HS-5 (cell line): ENCODE data around the gene TRIM28.

Source experiments
- DNase-seq: peaks from one replicate; pipeline ENCODE4 v3.0.0-alpha.2; 2012; ENCODE audit warnings: low read depth

The TRIM28 gene

GRCh38 chr19:58549664-58550361, 5.9 kb downstream of the TRIM28 start:
- no peak for DNase-seq

- DNase-seq: no peak
These were observed 6.7 kb downstream of the TRIM28 start for GRCh38 chr19:58550362-58551122.

DNA sequence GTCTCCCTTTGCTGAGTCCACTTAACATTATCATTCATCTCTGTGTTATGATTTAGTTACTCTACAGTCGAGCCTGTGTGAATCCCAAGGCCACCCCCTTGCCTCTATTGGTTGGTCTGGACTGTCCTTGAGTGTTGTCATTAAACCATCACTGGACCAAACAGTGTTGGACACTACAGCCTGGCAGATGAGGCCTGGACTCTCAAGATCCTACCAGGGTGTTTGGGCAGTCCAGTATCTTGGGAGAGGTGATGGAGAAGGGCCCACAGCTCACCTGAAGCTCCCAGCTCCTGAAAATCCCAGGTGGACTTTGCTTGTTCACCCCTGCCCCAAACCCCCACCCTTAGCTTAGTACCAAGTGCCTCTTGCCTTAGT, 7.2 kb downstream of the TRIM28 start:
- DNase-seq: no peak

DNA sequence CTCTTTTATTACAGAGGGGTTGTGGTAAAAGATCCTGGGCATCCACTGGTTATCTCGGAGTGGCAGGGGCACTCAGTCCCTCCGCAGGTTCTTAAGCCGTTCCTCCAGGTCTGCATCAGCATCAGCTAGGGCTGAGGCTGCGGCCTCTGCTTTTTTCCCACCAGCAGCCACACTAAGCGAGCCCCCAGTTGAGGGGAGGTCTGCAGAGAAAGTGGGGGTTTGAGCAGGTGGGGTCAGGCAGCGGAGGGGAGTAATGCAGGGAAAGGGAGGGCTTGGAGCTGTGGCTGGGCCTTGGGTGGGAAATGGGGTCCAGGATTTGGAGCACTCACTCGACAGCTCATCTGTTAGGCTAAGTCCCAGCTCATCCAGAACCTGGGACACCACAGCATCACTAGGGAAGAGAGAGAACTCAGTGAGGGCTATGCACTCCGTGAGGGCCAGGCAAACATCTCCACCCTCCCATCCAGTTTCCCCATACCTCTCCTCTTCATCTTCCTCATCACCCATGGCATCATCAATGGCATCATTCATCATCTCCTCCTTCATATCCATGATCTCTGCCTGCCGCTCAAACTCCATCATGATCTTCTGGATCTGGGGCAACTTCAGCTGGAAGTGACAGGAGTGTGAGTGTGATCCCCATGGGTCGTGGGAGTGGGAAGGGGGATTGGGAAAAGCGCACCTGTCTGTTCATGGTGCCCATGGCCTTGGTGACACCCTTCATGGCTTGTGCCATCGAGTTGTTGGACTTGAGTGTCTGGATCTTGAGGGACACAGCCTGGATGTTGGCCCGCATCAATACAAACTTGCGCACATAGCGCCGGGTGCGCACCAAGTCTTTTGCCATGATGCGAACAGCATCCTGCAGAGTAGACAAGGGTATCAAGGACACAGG, 8.0 kb downstream of the TRIM28 start:
- DNase-seq: no peak

GRCh38 chr19:58552655-58553054, 8.8 kb downstream of the TRIM28 start:
- no peak for DNase-seq

GRCh38 chr19:58553799-58554493, 10.1 kb downstream of the TRIM28 start:
- no peak for DNase-seq

- peak; percentile 45 for DNase-seq
These were observed 10.9 kb downstream of the TRIM28 start, which contains the start of gene CHMP2A for GRCh38 chr19:58554494-58555368. Gene CHMP2A (minus strand): TSS chr19:58555105. CDS start chr19:58554212, 893 bp downstream.

DNA sequence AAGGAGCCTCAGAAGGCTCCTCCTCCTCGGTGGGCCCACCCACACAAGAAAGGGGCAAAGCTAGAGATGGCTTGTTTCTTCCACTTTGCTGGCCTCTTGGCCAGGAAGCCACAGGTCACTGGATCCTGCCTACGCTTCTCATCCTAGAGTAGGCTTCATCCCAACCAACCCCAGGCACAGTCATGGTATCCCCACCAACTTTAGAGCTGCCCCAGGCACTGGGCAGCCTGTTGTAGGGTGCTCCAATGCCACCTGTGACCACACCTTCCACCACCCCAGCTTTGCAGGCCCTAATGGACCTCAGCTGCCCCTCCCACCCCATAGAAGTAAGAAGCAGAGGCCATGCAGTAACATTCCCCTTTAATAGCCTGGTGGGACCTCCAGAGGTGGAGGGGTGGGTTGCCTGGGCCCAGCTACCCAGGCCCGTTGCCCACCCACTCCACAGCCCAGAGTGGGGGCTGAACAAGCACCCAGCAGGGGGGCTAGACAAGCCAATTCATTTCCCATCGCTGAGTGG, 11.6 kb downstream of the TRIM28 start:
- DNase-seq: no peak

- no peak for DNase-seq
These were observed 12.2 kb downstream of the TRIM28 start for GRCh38 chr19:58555920-58556621.

GRCh38 chr19:58556622-58557220, 12.9 kb downstream of the TRIM28 start:
- no peak for DNase-seq

- no peak for DNase-seq
These were observed 13.6 kb downstream of the TRIM28 start for GRCh38 chr19:58557221-58558065.

- no peak for DNase-seq
These were observed 14.3 kb downstream of the TRIM28 start, which contains the start of gene UBE2M for GRCh38 chr19:58558066-58558622. Gene UBE2M (minus strand): TSS chr19:58558611. CDS start chr19:58558381, 230 bp downstream.

GRCh38 chr19:58558623-58559274, 14.9 kb downstream of the TRIM28 start:
- DNase-seq: peak; percentile 69

GRCh38 chr19:58559275-58560006, 15.6 kb downstream of the TRIM28 start:
- no peak for DNase-seq

GRCh38 chr19:58560007-58560887, 16.4 kb downstream of the TRIM28 start:
- no peak for DNase-seq

DNA sequence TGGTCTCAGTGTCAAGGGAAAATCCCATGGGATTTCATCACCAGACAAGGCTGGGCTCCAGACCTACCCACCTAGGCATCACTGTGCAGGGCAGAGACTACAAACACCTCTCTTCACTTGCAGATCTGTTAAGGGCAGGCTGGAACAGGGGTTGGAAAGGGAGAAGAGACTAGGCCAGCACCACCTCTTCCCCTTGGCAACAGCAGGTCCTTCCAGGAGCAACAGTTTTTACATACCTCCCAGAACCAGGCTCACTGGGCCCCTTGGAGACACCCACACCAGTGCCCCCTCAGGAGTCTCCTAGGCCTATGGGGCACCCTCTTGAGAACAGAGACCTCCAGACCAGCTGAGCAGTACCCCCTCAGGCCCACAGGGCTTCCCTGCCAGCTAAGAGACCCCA, 17.1 kb downstream of the TRIM28 start:
- no peak for DNase-seq
